Brain microvascular endothelial cell (primary cell): Measurements from ENCODE around the gene LIMD2.

Source experiments
- DNase-seq: peaks from one replicate; pipeline ENCODE4 v3.0.0-alpha.2; 2020
- H3K27ac ChIP-seq: fragments of 250-450 bp; sonication (Bioruptor Pico); 2 replicates; pipeline ENCODE4 v1.5.1; 2020; ENCODE audit warnings: mild to moderate bottlenecking, moderate library complexity
- H3K27me3 ChIP-seq: fragments of 250-450 bp; sonication (Bioruptor Pico); replicated peaks from 2 replicates; pipeline ENCODE4 v1.5.1; 2020; ENCODE audit warnings: mild to moderate bottlenecking
- H3K36me3 ChIP-seq: fragments of 250-450 bp; sonication (Bioruptor Pico); replicated peaks from 2 replicates; pipeline ENCODE4 v1.5.1; 2020; ENCODE audit warnings: mild to moderate bottlenecking
- H3K4me3 ChIP-seq: 2 replicates; pipeline ENCODE4 v1.5.1; 2011; ENCODE audit warnings: low read depth, mild to moderate bottlenecking, control low read depth, low read length, moderate library complexity
- in situ Hi-C: cut with HindIII; loops from 2 replicates; pipeline ENCODE4 v1.10.0; 2017; ENCODE audit warnings: low sequenced_read_pairs, low pct_ligation_motif_present
- TF ChIP-seq, protein P1 (sequence below): IDR thresholded peaks from 2 replicates; pipeline ENCODE4 v1.5.1; 2011; ENCODE audit warnings: low read depth, mild to moderate bottlenecking, moderate library complexity, low read length, control low read depth, inconsistent platforms; ENCODE audit errors: missing control alignments

Gene LIMD2

DNA sequence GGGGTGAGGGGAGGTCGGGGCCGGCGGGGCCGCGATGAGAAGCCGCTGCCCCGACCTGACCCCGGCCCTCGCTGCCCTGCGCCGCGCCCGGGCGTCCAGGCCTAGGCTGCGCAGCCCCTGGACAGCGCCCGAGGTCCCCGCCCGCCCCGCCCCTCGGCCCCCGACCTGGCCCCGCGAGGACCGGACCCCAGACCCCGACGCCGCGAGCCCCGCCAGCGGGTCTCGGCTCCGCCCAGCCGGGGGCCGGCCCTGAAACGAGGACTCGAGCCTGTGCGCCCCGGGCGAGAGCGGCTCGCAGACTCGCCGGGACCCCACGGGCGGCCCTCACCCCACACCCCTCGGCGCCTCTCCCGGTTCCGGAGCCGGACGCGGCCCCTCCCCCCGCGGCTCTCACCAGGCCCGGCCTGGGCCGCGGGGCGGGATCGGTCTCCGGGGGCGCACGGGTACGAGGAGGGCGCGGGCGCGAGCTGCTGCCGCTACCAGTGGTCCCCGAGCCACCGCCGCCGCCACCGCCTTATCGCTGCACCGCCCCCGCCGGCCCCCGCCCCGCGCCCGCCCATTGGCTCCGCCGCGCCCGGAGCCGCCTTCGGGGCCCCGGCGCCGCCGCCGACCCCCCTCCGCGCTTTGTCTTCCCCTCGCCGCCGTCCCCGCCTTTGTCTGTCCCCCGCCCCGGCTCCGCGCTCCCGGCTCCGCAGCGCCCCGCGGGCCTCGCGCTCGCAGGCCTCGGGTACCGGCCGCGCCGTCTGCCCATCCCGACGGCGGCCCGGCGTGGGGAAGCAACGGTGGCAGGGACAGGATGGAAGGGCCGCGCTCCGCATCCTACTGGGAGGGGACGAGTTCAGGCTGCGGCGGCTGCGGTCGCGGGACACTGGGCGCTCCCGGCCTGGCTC is at the start of gene LIMD2:
Gene LIMD2 (minus strand): TSS at position 488 of the 890 bp plus-strand sequence. CDS start 827 bp downstream, outside the sequence.
- Histone ChIP-seq H3K36me3 (peaks cover 6% of the 10 kb centered on the region), H3K27me3 (no peaks in the 10 kb centered on the region), H3K27ac (peak within 1 kb of the TSS; percentile 45), H3K4me3 (peak within 1 kb of the TSS; percentile 55)
- no peak for DNase-seq
- in situ Hi-C loops = no loop called here
- TF ChIP-seq, protein P1, sequence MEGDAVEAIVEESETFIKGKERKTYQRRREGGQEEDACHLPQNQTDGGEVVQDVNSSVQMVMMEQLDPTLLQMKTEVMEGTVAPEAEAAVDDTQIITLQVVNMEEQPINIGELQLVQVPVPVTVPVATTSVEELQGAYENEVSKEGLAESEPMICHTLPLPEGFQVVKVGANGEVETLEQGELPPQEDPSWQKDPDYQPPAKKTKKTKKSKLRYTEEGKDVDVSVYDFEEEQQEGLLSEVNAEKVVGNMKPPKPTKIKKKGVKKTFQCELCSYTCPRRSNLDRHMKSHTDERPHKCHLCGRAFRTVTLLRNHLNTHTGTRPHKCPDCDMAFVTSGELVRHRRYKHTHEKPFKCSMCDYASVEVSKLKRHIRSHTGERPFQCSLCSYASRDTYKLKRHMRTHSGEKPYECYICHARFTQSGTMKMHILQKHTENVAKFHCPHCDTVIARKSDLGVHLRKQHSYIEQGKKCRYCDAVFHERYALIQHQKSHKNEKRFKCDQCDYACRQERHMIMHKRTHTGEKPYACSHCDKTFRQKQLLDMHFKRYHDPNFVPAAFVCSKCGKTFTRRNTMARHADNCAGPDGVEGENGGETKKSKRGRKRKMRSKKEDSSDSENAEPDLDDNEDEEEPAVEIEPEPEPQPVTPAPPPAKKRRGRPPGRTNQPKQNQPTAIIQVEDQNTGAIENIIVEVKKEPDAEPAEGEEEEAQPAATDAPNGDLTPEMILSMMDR = no peak

DNA sequence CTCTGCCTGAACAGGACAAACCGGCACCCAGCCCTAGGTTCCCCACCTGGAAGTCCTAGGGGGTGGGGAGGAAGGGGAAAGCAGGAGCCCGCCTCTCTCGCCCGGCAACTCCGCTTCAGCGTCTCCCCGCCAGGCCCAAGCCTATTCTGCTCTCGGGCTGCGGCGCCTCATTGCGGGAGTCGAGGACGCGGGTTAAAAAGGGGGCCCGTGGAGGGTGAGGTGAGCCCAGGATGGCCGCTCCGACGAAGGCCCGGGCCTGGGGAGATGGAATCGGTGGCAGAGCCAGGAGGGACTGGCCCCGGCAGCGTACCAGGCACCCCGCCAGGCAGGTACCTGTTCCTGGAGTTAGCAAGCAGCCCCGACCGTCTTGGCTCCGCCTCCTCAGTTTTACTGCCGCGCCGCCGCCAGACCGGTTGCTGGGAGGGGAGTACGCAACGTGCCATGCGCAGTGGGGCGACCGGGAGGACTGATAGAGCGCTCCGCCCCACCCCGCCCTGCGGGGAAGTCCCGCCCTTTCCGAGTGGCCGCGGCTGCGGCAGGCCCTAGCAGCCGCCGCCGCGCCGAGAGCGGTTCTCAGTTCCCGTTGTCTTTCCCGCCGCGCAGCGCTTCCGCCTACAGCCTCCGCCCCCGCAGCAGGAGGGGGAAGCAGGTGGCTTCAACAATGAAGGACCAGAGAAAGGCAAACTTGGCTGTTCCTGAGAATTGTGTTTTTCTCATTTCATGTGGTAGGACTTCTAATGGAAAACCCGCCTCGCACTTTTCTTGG is 41.7 kb upstream of the LIMD2 start, which contains the start of gene STRADA:
Gene STRADA (minus strand): TSS at position 392 of the 766 bp plus-strand sequence. CDS start 13,430 bp downstream, outside the sequence.
- peak; percentile 93 for DNase-seq
- TF ChIP-seq, protein P1 = no peak
- no peaks in the 10 kb centered on the region for H3K27me3 ChIP-seq
- H3K36me3 ChIP-seq = peaks cover 6% of the 10 kb centered on the region
- peak within 1 kb of the TSS; percentile 85 for H3K4me3 ChIP-seq
- H3K27ac ChIP-seq = peak within 1 kb of the TSS; percentile 37
- in situ Hi-C loops = no loop called here

DNA sequence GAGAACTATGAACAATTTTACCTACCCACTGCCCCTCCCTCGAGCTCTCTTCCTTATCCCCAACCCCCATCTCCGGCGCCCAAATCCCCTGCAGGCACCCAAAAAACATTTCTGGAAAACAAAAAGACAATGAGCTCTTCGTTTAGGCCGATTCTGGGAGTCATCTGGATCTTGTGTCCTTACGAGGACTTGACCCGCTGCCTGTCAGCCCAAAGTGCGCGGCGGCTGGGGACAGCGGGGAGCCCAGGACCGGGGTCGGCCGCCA is 41.1 kb upstream of the LIMD2 start:
- no peak for DNase-seq
- H3K4me3 ChIP-seq = peak overlapping the region; percentile 85
- no peaks in the 10 kb centered on the region for H3K27me3 ChIP-seq
- H3K36me3 ChIP-seq = peaks cover 6% of the 10 kb centered on the region
- peak overlapping the region; percentile 37 for H3K27ac ChIP-seq
- TF ChIP-seq, protein P1 = no peak
- in situ Hi-C loops = no loop called here

DNA sequence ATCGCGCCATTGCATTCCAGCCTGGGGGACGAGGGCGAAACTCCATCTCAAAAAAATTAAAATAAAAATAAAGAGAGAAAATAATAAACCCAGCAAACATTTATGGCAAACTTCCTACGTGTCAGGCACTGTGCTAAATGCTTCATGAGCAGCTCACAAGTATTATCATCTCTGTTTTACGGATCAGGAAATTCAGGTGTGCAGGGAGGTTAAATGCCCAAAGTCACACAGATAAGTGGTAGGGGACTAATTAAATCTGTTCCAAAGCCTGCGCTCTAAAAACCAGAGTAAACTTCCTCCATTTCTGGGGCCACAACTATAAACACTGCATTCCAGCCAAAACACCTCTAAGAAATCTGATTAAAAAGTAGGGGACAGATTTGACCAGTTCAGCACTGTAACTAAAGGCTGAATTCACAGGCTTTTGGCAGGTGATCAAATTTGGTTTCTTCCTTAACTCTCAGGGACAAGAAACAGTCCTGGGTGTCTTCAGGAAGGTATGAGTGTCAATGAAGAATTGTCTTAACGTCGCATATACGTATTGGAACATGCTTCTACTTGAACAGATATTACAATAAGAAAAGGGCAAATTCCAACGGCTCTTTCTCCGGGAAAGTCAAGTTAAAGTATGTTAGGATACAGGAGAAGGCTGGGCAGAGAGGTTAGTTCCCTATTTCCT is 40.7 kb upstream of the LIMD2 start:
- no peaks in the 10 kb centered on the region for H3K27me3 ChIP-seq
- peaks cover 1% of the 10 kb centered on the region for H3K36me3 ChIP-seq
- in situ Hi-C loops = no loop called here
- H3K27ac ChIP-seq = peak overlapping the region; percentile 22
- TF ChIP-seq, protein P1 = no peak
- no peak for DNase-seq
- peak overlapping the region; percentile 85 for H3K4me3 ChIP-seq

DNA sequence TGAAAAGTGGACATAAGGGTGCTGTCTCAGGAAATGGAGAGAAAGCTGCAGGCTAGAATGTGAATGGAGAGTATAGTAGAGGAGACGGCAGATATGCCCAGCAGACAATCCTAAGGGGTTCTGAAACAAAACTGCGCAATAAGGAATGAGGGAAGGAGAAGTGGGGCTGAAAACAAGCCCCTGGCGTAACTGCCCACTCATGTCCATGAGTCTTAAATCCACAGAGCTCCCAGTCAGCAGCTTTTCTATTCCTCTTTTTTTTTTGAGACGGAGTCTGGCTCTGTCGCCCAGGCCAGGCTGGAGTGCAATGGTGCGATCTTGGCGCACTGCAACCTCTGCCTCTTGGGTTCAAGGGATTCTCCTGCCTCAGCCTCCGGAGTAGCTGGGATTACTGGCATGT is 35.8 kb upstream of the LIMD2 start:
- TF ChIP-seq, protein P1 = no peak
- H3K27ac ChIP-seq = no peak overlapping the region
- no peaks in the 10 kb centered on the region for H3K27me3 ChIP-seq
- H3K4me3 ChIP-seq = no peak overlapping the region
- H3K36me3 ChIP-seq = no peaks in the 10 kb centered on the region
- in situ Hi-C loops = no loop called here
- DNase-seq = no peak
